RWPE1 (cell line): Measurements from ENCODE around the gene KRT12.

Experiments used
- CTCF ChIA-PET: fragments of 350-600 bp; sonication (Branson Sonifier 250); formaldehyde crosslinking; extraction: SDS; loops from one replicate; lab custom pipeline; 2021; lab: Yijun Ruan, JAX
- POLR2A ChIA-PET: fragments of 400-600 bp; formaldehyde crosslinking; extraction: SDS; loops from one replicate; lab custom pipeline; 2020; ENCODE audit warnings: antibody characterized with exemption; ENCODE audit not compliant: low non-redundant PET; lab: Yijun Ruan, JAX
- DNase-seq: peaks from one replicate; pipeline ENCODE4 v3.0.0; 2012; ENCODE audit warnings: low spot score
- H3K27ac ChIP-seq: fragments of 450-650 bp; 2 replicates; pipeline ENCODE4 v1.5.1; 2017
- TF ChIP-seq, protein P1 (sequence below): fragments of 450-650 bp; conservative IDR thresholded peaks from 2 replicates; pipeline ENCODE4 v1.5.1; 2017; ENCODE audit warnings: low read depth, mild to moderate bottlenecking

The KRT12 gene

DNA sequence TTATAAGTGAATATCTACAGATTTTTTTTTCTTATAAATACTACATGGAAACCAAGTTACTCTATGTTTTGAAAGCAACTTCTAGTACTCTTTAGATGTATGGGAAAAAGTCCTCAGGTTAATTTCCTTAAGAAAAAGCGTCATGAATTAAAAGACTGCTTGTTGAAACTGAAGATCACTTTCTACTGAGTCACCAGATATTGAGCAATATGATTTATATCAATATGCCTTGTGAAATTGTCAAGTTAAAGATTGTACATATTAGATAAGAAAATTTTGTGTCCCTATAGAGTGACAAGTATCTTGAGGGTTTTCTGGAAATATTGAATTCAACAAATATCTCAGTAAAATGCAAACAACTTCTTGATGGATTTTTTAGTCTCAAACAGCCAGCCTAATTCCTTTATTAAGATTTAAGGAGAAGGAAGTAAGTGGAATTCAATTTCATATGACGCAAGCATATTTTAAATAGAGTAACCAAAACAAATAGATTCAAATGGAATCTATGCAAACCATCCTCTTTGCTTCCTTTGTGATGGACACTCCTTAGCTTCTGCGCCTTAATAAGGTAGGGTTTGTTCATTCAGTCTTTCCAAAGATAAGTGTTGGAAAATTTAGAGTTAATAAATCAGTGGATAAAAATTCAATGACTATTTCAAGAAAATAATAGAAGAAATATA, 16.6 kb downstream of the KRT12 start:
- POLR2A ChIA-PET: no interaction called here
- CTCF ChIA-PET: interaction anchor here (0.6 kb wide), 1 partner anchor 184 kb away, joined by 5 read pairs; no protein-coding TSS in a partner anchor
- no peak overlapping the region for H3K27ac ChIP-seq
- peak; percentile 35 for DNase-seq
- TF ChIP-seq, protein P1, sequence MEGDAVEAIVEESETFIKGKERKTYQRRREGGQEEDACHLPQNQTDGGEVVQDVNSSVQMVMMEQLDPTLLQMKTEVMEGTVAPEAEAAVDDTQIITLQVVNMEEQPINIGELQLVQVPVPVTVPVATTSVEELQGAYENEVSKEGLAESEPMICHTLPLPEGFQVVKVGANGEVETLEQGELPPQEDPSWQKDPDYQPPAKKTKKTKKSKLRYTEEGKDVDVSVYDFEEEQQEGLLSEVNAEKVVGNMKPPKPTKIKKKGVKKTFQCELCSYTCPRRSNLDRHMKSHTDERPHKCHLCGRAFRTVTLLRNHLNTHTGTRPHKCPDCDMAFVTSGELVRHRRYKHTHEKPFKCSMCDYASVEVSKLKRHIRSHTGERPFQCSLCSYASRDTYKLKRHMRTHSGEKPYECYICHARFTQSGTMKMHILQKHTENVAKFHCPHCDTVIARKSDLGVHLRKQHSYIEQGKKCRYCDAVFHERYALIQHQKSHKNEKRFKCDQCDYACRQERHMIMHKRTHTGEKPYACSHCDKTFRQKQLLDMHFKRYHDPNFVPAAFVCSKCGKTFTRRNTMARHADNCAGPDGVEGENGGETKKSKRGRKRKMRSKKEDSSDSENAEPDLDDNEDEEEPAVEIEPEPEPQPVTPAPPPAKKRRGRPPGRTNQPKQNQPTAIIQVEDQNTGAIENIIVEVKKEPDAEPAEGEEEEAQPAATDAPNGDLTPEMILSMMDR: no peak

DNA sequence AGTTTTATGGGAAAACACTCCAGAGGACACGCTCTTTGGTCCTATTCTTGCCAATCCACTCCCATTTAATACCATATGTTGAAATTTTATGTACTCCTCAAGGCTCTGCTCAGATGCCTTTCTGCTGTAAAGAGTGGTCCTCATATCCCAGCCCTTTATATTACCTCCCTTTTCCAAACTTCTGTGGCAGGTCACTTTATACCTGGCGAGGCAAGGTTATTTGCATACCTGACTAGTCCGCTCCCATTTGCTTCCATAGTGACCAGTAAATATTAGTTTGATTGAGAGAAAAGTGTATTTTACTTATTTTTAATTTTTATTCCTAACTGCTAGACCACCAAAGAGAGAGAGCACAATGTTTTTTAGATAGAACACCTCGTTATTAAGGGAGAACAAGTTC, 17.3 kb downstream of the KRT12 start:
- CTCF ChIA-PET: no interaction called here

DNA sequence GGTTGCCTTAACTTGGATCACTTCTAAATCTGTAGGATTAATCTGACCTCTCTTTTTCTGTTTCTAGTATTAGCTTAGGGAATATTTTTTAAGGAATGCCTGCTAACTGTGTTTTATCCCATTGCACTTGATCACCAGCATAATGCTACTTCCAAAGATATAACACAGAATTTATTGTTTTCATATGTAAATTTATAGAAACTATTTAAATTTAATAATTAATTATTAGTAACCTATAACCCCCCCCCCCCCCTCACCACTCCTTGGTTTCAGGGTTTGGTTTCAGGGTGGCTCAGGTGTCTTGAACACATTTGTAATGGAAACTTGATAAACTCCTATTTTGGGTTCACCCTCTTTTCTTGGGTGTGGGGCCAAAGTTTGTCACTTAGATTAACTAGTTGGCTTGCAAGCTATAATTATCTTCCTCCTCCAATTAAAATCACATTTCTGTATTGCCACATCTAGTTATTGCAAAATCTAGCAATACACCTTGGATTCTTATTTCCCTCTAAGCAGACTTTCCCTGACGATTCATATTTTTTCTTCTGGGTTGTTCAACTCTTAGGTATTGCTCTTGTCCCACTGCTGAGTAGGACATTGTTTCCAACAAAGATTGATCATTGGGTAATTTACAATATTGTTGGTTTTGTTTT, 18.3 kb downstream of the KRT12 start:
- ChIA-PET POLR2A (no interaction called here), CTCF (no interaction called here)

More for the DNA sequence above, 17.3 kb downstream of the KRT12 start:
- TF ChIP-seq, protein P1: no peak
- POLR2A ChIA-PET: no interaction called here
- DNase-seq: no peak
- no peak overlapping the region for H3K27ac ChIP-seq

DNA sequence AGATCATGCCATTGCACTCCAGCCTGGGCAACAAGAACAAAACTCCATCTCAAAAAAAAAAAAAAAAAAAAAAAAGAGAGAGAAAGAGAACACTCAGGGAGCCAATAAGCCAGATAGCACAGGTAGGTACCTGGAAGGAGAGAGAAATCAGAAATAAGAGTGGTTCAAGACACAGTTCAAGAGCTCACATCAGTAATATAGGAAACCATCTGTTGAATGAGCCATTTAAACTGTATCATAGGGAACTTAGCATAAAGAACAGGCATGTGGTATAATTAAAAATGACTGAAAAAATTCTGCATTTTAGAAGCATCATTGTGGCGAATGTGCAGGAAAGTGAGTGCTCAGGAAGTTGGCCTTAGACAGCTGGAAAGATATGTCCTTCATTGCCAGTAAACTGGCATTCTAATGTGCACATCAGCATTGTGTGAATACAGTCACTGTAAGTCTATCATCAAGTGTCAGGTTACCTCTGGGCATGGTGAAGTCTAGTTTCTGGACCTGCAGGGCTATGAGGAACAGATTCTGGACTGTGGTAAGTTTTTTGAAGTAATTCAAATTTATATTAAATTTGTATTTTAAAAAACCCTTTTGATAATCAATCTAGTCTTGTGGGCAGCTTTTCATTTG, 20.4 kb downstream of the KRT12 start:
- TF ChIP-seq, protein P1: no peak
- DNase-seq: no peak
- CTCF ChIA-PET: interaction anchor here (0.6 to 0.7 kb wide), 2 partner anchors 141 to 816 kb away, joined by 3 to 4 read pairs; no protein-coding TSS in a partner anchor
- POLR2A ChIA-PET: interaction anchor here (0.8 kb wide), 1 partner anchor 29 kb away, joined by 6 read pairs; no protein-coding TSS in a partner anchor
- H3K27ac ChIP-seq: no peak overlapping the region

More for the DNA sequence above, 18.3 kb downstream of the KRT12 start:
- no peak for DNase-seq
- no peak overlapping the region for H3K27ac ChIP-seq
- TF ChIP-seq, protein P1: no peak

DNA sequence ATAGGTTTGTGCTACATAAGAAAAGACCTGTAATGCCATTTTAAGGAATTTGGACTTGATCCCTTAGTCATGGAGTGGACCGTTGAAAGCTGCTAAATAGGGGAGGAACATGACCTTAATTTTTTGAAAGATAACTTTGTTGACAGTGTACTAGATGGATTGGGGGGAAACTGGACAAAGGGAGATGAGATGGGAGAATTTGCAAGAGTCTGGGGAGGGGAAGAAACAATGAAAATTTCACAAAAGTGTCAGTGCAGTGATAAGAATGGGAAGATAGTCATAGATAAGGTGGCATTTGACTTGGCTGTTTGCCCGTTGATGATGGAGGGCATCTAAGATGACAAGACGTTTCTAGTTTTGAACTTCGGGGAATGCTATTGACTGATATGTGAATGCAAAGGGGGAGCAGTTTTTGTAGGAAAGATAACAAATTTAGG, 22.3 kb downstream of the KRT12 start:
- ChIA-PET POLR2A (no interaction called here), CTCF (no interaction called here)
- no peak overlapping the region for H3K27ac ChIP-seq
- TF ChIP-seq, protein P1: no peak
- no peak for DNase-seq

DNA sequence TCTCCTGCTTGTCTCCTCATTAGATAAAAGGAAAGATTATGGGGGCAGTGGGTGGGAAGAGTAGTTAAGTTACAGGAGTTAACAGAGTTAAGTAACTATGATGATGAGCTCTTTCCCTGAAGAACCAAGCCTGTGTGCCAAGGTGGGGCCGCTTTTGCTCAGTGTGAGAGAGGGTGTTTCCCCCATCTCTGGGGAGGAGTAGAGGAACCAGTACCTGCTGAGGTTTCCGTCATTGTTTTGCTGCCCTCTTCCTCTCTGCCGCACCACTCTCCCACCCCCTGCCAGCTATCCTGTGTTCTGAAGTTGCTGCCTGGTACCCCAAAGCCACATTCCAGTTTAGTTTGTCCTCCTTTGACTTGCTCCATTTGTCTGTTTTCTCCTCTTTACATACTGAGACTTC, 23.8 kb downstream of the KRT12 start:
- ChIA-PET CTCF (interaction anchor here (0.6 to 0.7 kb wide), 3 partner anchors 11 to 686 kb away, joined by 3 read pairs; no protein-coding TSS in a partner anchor), POLR2A (no interaction called here)
- DNase-seq: no peak
- no peak overlapping the region for H3K27ac ChIP-seq
- TF ChIP-seq, protein P1: no peak
